ENCODE measurements around the gene NEURL2. TPM values are rescaled to one million over a fixed set of nuclear protein-coding genes. Genes with fewer than 3 reads are reported as not detected.

NEURL2 gene
- total RNA-seq, 1 donor from 2014 or later, result 6.9 TPM

DNA sequence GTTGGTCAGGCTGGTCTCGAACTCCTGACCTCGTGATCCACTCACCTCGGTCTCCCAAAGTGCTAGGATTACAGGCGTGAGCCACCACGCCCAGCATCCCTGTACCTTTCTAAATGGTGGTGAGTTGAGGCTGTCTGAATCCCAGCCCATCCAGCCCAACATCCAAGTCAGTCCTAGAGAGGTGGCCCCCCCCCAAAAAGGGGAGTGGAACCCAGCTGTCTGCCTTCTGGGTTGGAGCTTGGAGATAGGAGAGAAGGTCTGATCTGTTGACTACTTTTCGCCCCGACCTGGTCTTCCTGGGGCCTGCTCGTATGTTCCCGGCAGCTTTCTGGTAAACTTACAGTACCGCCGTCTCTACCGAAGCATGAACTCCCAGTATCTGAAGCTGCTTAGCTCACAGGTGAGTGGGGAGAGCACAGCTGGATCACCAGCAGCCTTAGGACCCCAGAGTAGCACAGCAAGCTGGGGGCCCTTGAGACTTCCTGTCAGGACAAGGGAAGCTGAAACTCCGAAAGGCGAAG lies 5.7 kb upstream of the NEURL2 start:
- TF ChIP-seq, protein P1, sequence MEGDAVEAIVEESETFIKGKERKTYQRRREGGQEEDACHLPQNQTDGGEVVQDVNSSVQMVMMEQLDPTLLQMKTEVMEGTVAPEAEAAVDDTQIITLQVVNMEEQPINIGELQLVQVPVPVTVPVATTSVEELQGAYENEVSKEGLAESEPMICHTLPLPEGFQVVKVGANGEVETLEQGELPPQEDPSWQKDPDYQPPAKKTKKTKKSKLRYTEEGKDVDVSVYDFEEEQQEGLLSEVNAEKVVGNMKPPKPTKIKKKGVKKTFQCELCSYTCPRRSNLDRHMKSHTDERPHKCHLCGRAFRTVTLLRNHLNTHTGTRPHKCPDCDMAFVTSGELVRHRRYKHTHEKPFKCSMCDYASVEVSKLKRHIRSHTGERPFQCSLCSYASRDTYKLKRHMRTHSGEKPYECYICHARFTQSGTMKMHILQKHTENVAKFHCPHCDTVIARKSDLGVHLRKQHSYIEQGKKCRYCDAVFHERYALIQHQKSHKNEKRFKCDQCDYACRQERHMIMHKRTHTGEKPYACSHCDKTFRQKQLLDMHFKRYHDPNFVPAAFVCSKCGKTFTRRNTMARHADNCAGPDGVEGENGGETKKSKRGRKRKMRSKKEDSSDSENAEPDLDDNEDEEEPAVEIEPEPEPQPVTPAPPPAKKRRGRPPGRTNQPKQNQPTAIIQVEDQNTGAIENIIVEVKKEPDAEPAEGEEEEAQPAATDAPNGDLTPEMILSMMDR (conservative IDR thresholded peaks at IDR 0.05; ENCODE audit: low read depth, low read length), result no peak
- no peak for DNase-seq (ENCODE audit: low read depth)
- no peak overlapping the region for H3K4me3 ChIP-seq (ENCODE audit: low read depth, low read length)

DNA sequence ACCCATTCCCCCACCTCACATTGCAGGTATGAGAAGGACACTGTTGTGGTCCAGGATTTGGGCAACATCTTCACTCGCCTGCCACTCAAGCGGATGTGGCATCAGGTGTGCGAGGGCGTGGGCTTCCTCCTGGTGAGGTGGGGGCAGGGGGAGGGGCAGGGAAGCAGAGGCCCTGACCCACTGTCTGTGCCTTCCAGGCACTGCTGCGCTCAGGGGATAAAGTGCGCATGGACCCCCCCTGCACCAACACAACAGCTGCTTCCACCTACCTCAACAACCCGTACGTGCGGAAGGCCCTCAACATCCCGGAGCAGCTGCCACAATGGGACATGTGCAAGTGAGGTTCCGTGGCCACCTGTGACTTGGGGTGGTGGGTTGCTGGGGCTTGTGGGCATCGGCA lies 3.8 kb upstream of the NEURL2 start:
- TF ChIP-seq, protein P1 (conservative IDR thresholded peaks at IDR 0.05; ENCODE audit: low read depth, low read length), result no peak
- no peak overlapping the region for H3K4me3 ChIP-seq (ENCODE audit: low read depth, low read length)
- DNase-seq (ENCODE audit: low read depth), result no peak

DNA sequence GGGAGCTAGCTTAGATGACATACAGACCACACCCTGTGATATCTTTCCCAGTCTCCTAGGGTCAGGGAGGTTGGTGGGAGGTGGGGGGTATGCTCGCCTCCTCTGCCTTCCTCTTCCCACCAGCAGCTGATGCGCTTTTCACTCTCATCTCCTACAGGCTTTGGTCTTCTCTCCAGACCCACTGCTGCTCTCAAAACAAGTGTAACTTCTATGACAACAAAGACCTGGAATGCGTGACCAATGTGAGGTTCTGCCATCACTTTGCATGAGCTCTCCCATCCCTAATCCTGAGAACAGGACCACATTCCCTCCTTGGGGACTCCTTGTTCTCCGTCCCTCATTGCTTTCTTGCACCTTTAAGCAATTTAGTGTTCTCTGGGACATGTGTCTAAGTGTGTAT lies 2.8 kb upstream of the NEURL2 start:
- no peak overlapping the region for H3K4me3 ChIP-seq (ENCODE audit: low read depth, low read length)
- TF ChIP-seq, protein P1 (conservative IDR thresholded peaks at IDR 0.05; ENCODE audit: low read depth, low read length), result no peak
- DNase-seq (ENCODE audit: low read depth), result no peak

DNA sequence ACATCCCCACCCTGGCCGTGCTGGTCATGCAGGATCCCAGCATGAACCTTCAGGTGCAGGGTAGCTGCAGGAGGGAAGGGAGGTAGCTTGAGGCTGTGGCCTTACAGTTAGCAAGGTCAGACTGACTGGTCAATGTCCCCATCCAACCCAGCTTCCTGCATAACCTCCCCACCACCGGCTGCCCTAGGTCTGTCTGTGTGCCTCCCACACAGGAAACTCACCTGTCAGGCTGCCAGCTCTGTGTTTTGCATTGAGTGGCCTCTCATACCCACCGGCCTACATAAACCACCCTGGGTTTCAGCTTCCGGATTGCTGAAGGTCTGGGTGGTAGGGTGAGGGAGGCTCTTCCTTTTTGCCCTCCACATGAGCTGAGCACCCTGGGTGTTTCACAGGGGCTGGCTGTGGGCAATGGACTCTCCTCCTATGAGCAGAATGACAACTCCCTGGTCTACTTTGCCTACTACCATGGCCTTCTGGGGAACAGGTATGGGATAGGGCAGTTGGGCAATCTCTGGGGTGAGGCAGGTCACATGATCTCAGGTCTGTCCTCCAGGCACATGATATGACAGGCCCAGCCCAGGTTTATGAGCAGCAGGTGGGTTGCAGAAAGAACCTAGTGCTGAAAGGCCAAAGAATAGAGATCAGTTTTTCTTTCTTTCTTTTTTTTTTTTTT lies 2.0 kb upstream of the NEURL2 start:
- DNase-seq (ENCODE audit: low read depth), result no peak
- TF ChIP-seq, protein P1 (conservative IDR thresholded peaks at IDR 0.05; ENCODE audit: low read depth, low read length), result no peak
- peak overlapping the region; percentile 87 for H3K4me3 ChIP-seq (ENCODE audit: low read depth, low read length)

DNA sequence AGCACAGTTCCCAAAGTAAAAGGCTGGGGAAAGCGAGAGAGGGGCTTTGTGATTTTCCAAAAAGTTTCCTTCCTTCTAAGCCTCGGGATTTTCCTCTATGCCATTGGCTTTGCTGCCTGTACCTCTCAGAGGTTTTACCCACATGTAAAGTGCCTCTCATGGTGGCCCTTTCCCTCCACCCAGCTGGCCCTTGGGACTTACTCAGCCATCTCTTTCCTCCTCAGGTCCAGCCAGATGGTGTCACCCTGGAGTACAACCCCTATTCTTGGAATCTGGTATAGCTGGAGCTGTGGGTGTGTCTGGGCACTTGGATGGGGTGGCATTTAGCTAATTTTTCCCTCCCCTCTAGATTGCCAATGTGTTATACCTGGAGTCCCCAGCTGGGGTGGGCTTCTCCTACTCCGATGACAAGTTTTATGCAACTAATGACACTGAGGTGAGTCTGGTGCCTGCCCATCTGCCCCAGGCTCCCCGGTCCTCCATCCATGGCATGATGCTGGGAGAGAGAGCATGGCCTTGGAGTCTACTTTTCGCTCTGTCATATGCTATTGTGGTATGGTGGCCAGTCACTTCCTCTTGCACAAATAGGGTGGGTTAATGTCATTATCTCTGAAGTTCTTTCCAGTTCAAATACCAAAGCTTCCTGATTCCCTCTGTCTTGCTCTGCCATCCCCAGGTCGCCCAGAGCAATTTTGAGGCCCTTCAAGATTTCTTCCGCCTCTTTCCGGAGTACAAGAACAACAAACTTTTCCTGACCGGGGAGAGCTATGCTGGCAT lies 1.2 kb upstream of the NEURL2 start:
- no peak for DNase-seq (ENCODE audit: low read depth)
- TF ChIP-seq, protein P1 (conservative IDR thresholded peaks at IDR 0.05; ENCODE audit: low read depth, low read length), result peak; percentile 53
- peak overlapping the region; percentile 87 for H3K4me3 ChIP-seq (ENCODE audit: low read depth, low read length)

DNA sequence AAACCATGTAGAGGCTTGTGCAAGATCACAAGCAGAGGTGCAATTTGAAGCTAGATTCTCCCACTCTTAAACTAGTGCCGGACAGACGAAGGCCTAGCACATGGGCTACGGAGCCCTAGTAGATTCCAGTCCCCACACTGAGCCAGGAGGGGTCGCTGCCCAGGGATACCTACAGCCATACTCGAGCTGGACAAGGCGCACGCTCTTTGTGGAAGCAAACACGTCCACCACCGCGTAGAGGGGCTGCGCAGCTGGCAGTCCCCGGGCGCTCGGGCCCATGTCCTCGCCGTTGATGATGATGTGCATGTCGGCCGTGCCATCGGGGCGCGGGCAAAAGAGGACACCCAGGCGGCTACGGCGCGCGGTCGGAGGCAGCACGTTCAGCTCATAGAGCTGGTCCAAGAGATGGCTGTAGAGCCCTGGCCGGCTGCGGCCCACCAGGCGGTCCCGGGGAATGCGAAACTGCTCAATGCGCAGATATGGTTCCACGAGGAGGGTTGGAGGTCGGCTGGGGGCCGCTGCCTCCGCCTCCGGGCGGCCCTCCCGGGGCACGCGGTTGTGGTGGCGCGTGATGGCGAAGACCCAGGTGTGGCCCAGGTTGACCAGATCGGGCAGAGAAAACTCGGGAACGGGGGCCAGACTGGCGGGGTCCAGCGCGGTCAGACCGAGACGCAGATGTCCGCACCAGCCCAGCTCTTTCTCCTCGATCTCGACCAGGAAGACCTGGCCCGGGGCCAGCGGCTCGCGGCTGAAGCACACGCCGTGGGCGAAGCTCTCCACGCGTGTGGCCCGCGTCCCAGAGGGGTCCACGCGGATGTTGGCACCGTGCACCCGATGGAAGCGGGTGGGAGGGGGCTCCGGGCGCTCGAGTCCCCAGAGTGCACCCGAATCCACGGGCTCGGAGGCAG lies 677 bp downstream of the NEURL2 start:
- TF ChIP-seq, protein P1 (conservative IDR thresholded peaks at IDR 0.05; ENCODE audit: low read depth, low read length), result peak; percentile 71
- H3K4me3 ChIP-seq (ENCODE audit: low read depth, low read length), result peak overlapping the region; percentile 87
- no peak for DNase-seq (ENCODE audit: low read depth)
